ENCODE data around the gene SCAMP2. TPM values are rescaled to one million over a fixed set of nuclear protein-coding genes. Genes with fewer than 3 reads are reported as not detected.

SCAMP2 gene
- total and polyA plus RNA-seq, 2 experiments from 2014 or later, result 34.7 to 51.3 TPM

DNA sequence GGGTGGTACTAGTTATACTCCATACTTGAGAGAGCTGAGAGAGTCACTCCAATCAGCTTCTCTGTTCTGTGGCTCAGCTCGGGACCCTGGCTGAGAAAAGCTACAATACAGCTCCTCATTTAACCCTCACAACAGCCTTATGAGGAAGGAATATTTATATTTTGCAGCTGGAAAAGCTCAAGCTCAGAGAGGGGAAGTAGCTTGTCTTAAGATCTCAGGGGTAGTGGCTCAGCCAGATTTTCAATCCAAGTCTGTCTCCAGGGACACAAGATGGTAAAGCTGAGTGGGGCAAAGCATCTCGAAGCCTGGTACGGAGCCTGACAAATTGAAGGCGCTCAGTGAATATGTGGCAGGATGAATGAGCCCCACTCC lies 14.8 kb downstream of the SCAMP2 start:
- Mint-ChIP-seq H3K4me1 (no peaks in the 10 kb centered on the region; the same call in 2 of the 3 replicates), H3K36me3 (ENCODE audit: low read depth) (peaks cover 3% of the 10 kb centered on the region; the same call in 1 of the 3 replicates), H3K4me3 (no peak overlapping the region), H3K27ac (no peak overlapping the region), H3K27me3 (ENCODE audit: insufficient read depth, low read depth, poor library complexity) (peaks cover 1% of the 10 kb centered on the region), H3K9me3 (no peaks in the 10 kb centered on the region)
- ATAC-seq, result no peak
- Histone ChIP-seq H4K20me1 (replicated peaks; ENCODE audit: insufficient read depth) (peaks cover 4% of the 10 kb centered on the region; the same call in 1 of the 2 replicates), H3K4me3 (no peak overlapping the region), H3F3A (replicated peaks; ENCODE audit: low read depth) (no peaks in the 10 kb centered on the region), H3K9me2 (ENCODE audit: insufficient read depth) (no peaks in the 10 kb centered on the region), H3K79me2 (replicated peaks; ENCODE audit: insufficient read depth) (peaks cover 23% of the 10 kb centered on the region; the same call in 1 of the 2 replicates), H3K36me3 (ENCODE audit: insufficient read depth) (no peaks in the 10 kb centered on the region), H3K4me1 (ENCODE audit: insufficient read depth) (no peaks in the 10 kb centered on the region), H3K27ac (ENCODE audit: low read depth) (no peak overlapping the region), H3K27me3 (ENCODE audit: insufficient read depth) (no peaks in the 10 kb centered on the region), H2AFZ (no peak overlapping the region), H3K4me2 (no peak overlapping the region)
- no peak for DNase-seq (ENCODE audit: low spot score)
- TF ChIP-seq ZNF462 (CRISPR knock-in tag; IDR thresholded peaks at IDR 0.05) (no peak), ZNF331 (CRISPR knock-in tag; IDR thresholded peaks at IDR 0.05; ENCODE audit: low read depth) (no peak), NANOG (IDR thresholded peaks at IDR 0.05; ENCODE audit: borderline replicate concordance) (no peak), EZH2 (IDR thresholded peaks at IDR 0.05; ENCODE audit: low read depth, unreplicated experiment) (no peak)

GRCh38 chr15:74857671-74858368 lies 15.3 kb downstream of the SCAMP2 start:
- H3K36me3 Mint-ChIP-seq (ENCODE audit: low read depth), result peaks cover 6% of the 10 kb centered on the region; the same call in 1 of the 3 replicates
- TF ChIP-seq STAT1 (IDR thresholded peaks at IDR 0.05; ENCODE audit: unreplicated experiment) (no peak), EZH2 (IDR thresholded peaks at IDR 0.05; ENCODE audit: low read depth, unreplicated experiment) (no peak), ZNF114 (CRISPR knock-in tag; IDR thresholded peaks at IDR 0.05) (no peak), NANOG (IDR thresholded peaks at IDR 0.05; ENCODE audit: borderline replicate concordance) (no peak), ZNF331 (CRISPR knock-in tag; IDR thresholded peaks at IDR 0.05; ENCODE audit: low read depth) (no peak)
- TF ChIP-seq, protein P1, sequence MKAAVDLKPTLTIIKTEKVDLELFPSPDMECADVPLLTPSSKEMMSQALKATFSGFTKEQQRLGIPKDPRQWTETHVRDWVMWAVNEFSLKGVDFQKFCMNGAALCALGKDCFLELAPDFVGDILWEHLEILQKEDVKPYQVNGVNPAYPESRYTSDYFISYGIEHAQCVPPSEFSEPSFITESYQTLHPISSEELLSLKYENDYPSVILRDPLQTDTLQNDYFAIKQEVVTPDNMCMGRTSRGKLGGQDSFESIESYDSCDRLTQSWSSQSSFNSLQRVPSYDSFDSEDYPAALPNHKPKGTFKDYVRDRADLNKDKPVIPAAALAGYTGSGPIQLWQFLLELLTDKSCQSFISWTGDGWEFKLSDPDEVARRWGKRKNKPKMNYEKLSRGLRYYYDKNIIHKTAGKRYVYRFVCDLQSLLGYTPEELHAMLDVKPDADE (IDR thresholded peaks at IDR 0.05), result no peak

More at GRCh38 chr15:74857671-74858368, 15.3 kb downstream of the SCAMP2 start:
- H3K27me3 ChIP-seq (ENCODE audit: insufficient read depth), result no peaks in the 10 kb centered on the region
- H3K79me2 ChIP-seq (replicated peaks; ENCODE audit: insufficient read depth), result peaks cover 22% of the 10 kb centered on the region; the same call in 1 of the 2 replicates
- H3K4me2 ChIP-seq, result no peak overlapping the region
- H3K27ac Mint-ChIP-seq, result no peak overlapping the region
- H3K4me1 Mint-ChIP-seq, result no peaks in the 10 kb centered on the region; the same call in 2 of the 3 replicates
- no peak overlapping the region for H3K27ac ChIP-seq (ENCODE audit: low read depth)
- H3K4me3 Mint-ChIP-seq, result no peak overlapping the region
- no peaks in the 10 kb centered on the region for H3K9me3 Mint-ChIP-seq
- H3K36me3 ChIP-seq (ENCODE audit: insufficient read depth), result no peaks in the 10 kb centered on the region
- ATAC-seq (no peak), DNase-seq (ENCODE audit: low spot score) (no peak)
- peaks cover 4% of the 10 kb centered on the region; the same call in 1 of the 2 replicates for H4K20me1 ChIP-seq (replicated peaks; ENCODE audit: insufficient read depth)
- peaks cover 1% of the 10 kb centered on the region for H3K27me3 Mint-ChIP-seq (ENCODE audit: insufficient read depth, low read depth, poor library complexity)
- no peaks in the 10 kb centered on the region for H3F3A ChIP-seq (replicated peaks; ENCODE audit: low read depth)
- H3K9me2 ChIP-seq (ENCODE audit: insufficient read depth), result no peaks in the 10 kb centered on the region
- no peak overlapping the region for H3K4me3 ChIP-seq
- H2AFZ ChIP-seq, result no peak overlapping the region
- H3K4me1 ChIP-seq (ENCODE audit: insufficient read depth), result no peaks in the 10 kb centered on the region

Data from GM23338 (cell line).